HG02884 (cell line): Measurements from ENCODE around the gene ZSCAN31.
"Not testable (repeated sequence)": the region's sequence is repeated elsewhere in the genome, so short reads cannot be mapped to it uniquely, and the experiment has no call there.

Source experiments
- ATAC-seq: cut with Tn5 transposase; IDR thresholded peaks from one replicate; pipeline ENCODE4 v1.9.1; 2021; ENCODE audit warnings: mild to moderate bottlenecking, moderate library complexity; ENCODE audit not compliant: unreplicated experiment

ZSCAN31 gene

GRCh38 chr6:28335564-28336283, at the start of gene ZSCAN31:
Gene ZSCAN31, minus strand, starts transcription at chr6:28336148. Its CDS starts 6,465 bp downstream, at chr6:28329683.
- peak; percentile 88 for ATAC-seq

- ATAC-seq, result no peak
Measured at GRCh38 chr6:28384143-28384533, 48.2 kb upstream of the ZSCAN31 start.

GRCh38 chr6:28383235-28384142, 47.5 kb upstream of the ZSCAN31 start:
- peak; percentile 92 for ATAC-seq

- ATAC-seq, result no peak
Measured at GRCh38 chr6:28380381-28380780, 44.4 kb upstream of the ZSCAN31 start.

- ATAC-seq, result no peak
Measured at GRCh38 chr6:28378644-28379043, 42.7 kb upstream of the ZSCAN31 start.

GRCh38 chr6:28377879-28378278, 41.9 kb upstream of the ZSCAN31 start:
- no peak for ATAC-seq

- no peak for ATAC-seq
Measured at GRCh38 chr6:28373925-28374324, 38.0 kb upstream of the ZSCAN31 start.

GRCh38 chr6:28371706-28372451, 35.9 kb upstream of the ZSCAN31 start:
- ATAC-seq, result no peak

GRCh38 chr6:28371280-28371679, 35.3 kb upstream of the ZSCAN31 start:
- ATAC-seq, result no peak

- no peak for ATAC-seq
Measured at GRCh38 chr6:28370440-28370839, 34.5 kb upstream of the ZSCAN31 start.

- no peak for ATAC-seq
Measured at GRCh38 chr6:28369463-28369862, 33.5 kb upstream of the ZSCAN31 start.

- peak; percentile 90 for ATAC-seq
Measured at GRCh38 chr6:28368522-28368921, 32.6 kb upstream of the ZSCAN31 start.

- not testable (repeated sequence) for ATAC-seq
Measured at GRCh38 chr6:28365590-28365989, 29.6 kb upstream of the ZSCAN31 start.

- ATAC-seq, result no peak
Measured at GRCh38 chr6:28360961-28361360, 25.0 kb upstream of the ZSCAN31 start.

- not testable (repeated sequence) for ATAC-seq
Measured at GRCh38 chr6:28359562-28359961, 23.6 kb upstream of the ZSCAN31 start.

- ATAC-seq, result no peak
Measured at GRCh38 chr6:28357036-28357435, 21.1 kb upstream of the ZSCAN31 start.

- no peak for ATAC-seq
Measured at GRCh38 chr6:28356666-28357020, 20.7 kb upstream of the ZSCAN31 start.

GRCh38 chr6:28355743-28356665, 20.1 kb upstream of the ZSCAN31 start:
- peak; percentile 62 for ATAC-seq

GRCh38 chr6:28354688-28355554, 19.0 kb upstream of the ZSCAN31 start:
- ATAC-seq, result no peak
